HG03066 (cell line): Measurements from ENCODE around the gene TBX20.
"Not testable (repeated sequence)": the region's sequence is repeated elsewhere in the genome, so short reads cannot be mapped to it uniquely, and the experiment has no call there.

Source experiments
- ATAC-seq: cut with Tn5 transposase; IDR thresholded peaks from one replicate; pipeline ENCODE4 v1.9.1; 2021; ENCODE audit warnings: low read depth; ENCODE audit not compliant: unreplicated experiment

The TBX20 gene

GRCh38 chr7:35228496-35229051, 25.3 kb downstream of the TBX20 start:
- not testable (repeated sequence) for ATAC-seq

DNA sequence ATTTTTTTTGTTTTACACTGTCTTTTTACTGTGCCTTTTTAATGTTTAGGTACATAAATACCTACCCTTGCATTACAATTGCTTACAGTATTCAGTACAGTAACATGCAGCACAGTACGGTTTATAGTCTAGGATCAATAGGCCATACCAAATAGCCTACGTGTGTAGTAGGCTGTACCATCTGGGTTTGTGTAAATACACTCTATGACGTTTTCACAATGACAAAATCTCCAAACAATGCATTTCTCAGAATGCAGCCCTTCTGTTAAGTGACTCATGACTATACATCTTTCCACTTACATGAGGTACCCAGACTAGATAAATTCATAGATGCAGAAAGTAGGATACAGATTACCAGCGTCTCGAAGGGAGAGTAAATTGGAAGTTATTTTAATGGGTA, 26.5 kb downstream of the TBX20 start:
- not testable (repeated sequence) for ATAC-seq

GRCh38 chr7:35222445-35222844, 31.5 kb downstream of the TBX20 start:
- ATAC-seq = not testable (repeated sequence)

DNA sequence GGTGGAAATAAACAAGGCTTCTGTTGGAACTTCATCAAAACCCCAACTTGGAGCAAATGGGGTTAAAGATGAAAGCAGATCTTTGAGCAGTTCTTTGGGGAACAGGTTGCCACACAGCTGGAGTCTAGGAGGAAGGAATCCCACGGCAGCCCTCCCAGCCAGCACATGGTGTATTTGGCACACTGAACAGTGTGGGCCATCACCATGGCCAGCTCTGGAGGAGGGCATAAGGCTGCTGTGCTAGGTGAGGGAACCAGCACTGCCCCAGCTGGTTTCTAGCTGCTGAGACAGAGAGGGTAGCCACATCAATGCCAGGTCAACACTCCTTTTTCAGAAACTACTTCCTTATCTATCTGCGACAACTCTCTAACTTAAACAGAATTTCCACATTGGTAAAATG, 33.7 kb downstream of the TBX20 start:
- ATAC-seq = not testable (repeated sequence)

DNA sequence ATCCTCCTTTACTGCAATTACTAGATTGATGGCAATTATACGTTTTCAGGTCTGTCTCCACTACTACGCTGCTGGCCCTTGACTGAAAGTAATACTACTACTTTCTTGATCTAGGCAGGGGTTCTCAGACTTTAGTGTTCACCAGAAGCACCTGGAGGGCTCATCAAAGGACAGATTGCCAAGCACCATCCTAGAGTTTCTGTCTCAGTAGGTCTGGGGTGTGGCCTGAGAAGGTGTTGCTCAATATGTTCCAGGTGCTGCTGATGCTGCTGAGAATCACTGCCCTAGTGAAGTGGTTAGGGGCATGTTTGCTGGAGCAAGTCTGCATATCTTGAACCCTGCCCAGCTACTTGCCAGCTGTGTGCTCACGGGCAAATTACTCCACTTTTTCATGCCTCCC, 37.9 kb downstream of the TBX20 start:
- not testable (repeated sequence) for ATAC-seq

GRCh38 chr7:35215063-35215462, 38.8 kb downstream of the TBX20 start:
- ATAC-seq = not testable (repeated sequence)

DNA sequence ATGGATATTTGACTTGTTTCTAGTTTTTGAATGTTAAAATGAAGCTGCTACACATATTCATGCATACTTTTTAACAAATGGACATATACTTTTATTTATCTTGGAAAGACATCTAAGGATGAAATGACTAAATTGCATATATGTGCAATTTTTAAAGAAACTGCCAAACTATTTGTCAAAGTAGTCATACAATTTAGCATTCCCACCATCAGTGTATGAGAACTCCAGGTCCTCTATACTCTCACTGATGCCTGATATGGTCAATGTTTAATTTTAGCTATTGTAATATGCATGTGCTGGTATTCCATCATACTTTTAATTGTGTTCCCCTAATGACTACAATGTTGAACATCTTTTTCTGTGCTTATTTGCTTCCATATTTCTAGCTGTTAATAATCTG, 47.0 kb downstream of the TBX20 start:
- ATAC-seq = not testable (repeated sequence)

DNA sequence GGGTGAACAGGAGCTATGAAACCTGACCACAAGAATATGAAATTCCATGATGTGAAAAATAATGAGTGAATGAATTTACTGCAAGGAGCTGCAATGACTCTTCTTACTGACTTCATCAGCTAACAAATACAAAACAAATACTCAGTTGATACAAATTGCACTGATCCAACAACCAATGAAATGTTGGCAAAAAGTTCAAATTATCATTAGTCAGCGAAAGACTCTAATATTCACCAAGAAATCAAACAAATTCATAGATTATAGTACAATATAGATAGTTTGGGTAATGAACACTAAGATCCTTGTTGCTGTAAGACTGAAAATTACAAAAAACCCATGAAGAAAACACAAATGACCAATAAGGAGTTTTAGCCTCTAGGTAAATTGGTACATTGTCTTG, 49.0 kb downstream of the TBX20 start:
- ATAC-seq = not testable (repeated sequence)

DNA sequence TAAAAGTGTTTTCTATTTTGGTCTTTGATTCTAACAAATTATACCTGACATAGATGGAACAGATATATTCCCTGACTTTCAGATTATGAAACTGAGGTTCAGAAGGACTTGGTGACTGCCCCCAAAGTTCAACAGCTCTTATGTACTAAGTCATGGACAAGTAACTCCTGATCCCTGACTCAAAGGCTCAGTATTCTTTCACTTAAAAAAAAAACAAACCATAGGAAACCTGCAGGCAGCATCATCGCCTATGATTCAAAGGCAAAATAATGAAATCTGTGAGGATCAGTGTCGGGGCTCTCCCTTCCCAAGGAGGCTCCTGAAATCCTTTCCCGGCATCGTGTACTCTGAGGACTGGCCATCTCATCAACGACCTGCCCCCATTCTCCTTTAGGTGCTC, 49.9 kb downstream of the TBX20 start:
- ATAC-seq = not testable (repeated sequence)

DNA sequence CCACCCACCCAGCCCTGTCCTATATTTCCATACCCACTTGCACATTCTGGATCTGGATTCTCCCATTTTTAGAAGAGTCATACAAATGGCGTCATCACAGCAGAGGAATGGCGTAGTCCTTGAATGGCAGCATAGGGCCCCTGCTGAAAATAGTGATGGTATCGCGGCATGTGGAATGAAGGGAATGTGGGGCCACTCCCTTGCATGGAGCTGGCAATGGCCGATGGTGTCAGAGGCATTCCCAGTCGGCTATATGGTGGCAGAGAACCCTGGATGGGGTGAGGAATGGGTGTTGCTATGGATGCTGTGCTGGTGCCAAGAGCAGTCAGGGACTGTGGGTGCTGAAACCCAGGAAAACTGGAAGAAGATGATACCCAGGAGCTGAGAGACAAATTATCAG, 51.5 kb downstream of the TBX20 start:
- ATAC-seq = not testable (repeated sequence)

GRCh38 chr7:35200170-35200569, 53.7 kb downstream of the TBX20 start:
- not testable (repeated sequence) for ATAC-seq

DNA sequence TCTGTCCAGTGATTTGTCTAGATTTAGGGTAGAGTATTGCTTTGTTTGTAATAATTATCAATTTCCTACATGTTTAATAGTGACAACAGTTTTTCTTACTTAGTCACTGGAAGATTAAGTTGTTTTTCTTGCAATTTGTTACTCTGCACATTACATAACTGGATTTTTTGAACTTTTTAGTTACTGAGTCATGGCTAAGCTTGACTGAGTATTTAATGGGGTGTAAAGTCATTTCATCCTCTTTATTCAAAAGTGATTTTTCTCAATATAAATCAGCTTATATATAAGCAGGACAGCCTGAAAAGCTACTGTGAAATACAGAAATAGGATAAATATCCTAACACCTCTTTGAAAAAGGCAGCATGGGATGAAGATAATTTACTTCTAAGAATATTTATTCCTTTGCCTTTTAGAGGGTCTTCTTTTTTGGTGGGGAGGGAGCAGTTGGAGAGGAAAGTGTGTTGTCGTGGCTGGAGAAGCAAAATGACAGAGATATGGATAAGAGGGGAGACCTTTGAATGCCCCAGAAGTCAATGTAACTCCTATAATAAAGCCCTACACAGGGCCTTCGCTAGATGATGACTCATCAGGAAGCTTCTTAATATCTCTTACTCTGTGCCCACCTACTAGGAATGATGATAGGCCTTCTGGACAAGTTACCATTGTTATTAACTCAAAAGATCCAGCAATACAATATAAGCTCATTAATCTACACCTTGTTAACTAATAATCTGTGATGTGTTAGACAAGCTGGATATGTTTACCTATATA, 55.3 kb downstream of the TBX20 start:
- not testable (repeated sequence) for ATAC-seq

- ATAC-seq = not testable (repeated sequence)
Measured at GRCh38 chr7:35191571-35191970, 62.3 kb downstream of the TBX20 start.

- ATAC-seq = not testable (repeated sequence)
Measured at GRCh38 chr7:35190146-35190773, 63.6 kb downstream of the TBX20 start.

DNA sequence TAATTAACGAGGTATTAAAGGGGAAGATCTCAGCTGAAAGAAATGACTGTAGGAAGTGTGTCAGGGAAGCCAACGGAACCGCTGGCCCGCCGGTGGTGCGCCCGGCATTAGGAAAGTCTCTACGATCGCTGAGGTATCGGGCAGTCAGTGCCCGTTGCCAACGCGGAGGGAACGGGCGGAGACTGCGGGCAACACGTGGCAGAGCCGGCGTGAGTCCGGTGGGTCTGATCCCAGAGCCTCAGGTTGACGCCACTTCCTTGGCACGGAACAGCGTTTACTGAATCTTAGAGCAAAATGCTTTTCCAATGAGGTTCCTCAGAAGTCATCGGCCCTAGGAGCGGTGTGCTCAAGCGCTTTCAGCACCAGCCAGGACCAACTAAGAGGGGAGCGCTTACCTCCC, 67.1 kb downstream of the TBX20 start:
- ATAC-seq = not testable (repeated sequence)

- ATAC-seq = no peak
Measured at GRCh38 chr7:35185908-35186731, 67.8 kb downstream of the TBX20 start.

DNA sequence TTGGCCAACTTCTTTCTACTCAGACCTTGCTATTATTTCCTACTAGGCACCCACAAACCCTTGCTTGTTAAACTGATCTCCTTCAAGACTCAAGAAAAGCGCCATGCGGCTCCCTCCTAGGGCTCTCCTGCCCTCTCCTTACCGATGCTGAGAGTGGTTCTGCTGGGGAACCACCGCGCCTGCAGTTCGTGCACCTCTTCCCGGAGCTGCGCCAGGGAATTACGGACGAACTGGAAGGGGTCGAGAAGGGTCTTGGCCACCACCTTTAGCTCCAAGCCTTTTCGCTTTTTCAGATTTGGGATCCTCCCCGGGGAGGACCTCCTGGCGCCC, 68.4 kb downstream of the TBX20 start:
- ATAC-seq = not testable (repeated sequence)

DNA sequence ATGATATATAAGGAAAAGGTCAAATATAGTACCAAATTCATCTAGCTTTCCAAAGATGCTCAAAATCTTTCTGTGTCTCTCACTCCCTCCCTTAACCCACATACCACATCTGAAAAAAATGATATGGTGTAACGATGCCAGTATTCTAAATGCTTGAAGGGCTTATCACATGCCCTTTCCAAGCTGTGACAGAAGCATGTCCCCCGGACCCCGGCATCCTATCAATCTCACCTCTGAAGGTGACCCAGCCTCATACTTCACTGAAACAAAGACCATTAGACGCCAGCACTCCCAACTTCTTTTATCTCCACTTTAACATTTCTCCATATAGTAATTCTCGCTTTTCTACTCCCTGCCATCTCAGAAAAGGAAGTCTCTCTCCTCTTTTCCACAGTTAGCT, 68.9 kb downstream of the TBX20 start:
- not testable (repeated sequence) for ATAC-seq

DNA sequence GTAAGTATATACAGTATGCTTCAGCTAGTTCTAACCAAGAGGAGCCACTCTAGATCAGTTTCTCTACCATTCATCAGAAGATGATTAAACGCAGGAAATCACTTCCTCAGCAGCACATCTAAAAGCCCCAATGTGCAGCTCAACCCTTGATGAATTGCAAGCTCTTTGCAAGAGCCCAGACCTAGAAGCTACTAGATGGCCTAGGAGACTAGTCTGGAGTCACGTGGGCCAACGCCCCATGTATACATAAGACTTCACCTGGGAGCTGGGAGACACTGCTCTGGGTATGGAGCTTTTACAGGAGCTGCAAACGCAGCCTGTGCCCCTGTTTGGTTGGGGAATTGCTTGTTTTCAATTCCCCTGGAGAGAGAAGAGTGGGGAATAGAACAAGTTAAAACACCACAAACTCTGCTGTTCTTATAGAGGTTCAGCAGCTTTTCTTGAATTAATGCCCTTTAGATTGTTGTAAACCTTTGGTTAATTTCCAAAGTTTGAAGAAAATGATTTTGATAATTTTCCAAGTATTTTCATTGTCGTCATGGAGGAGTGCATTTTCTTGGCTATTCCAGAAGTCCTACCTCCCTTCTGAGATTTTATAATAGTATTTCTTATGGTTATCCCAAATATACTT, 69.9 kb downstream of the TBX20 start:
- ATAC-seq = not testable (repeated sequence)

DNA sequence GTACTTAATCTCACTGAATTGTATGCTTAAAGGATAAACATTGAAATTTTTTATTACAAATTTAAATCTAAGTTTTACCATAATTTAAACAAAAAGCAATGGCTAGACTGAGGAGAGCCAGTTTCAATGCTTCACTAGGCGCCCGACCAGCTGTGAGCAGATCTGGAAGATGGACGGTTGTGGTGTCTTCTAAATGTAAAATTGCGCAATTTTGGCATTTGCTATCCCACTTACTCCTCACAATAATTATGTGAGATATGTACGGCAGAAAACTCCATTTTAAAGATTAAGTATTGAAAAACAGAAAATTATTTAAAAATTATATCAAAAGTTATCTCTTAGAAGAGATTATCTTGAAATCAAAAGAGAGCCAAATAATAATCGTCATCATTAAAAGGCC, 73.2 kb downstream of the TBX20 start:
- ATAC-seq = not testable (repeated sequence)
